Measurements from ENCODE around the gene KCNQ1. TPM values are rescaled to one million over a fixed set of nuclear protein-coding genes. Genes with fewer than 3 reads are reported as not detected.

KCNQ1 gene
- total and polyA plus RNA-seq, 2 donors (not counting 1 experiment from before 2014, with no cell fraction given), result 21.5 to 28.8 TPM

GRCh38 chr11:2768471-2769408, 323.9 kb downstream of the KCNQ1 start:
- no peaks in the 10 kb centered on the region for H3K79me2 ChIP-seq (ENCODE audit: control insufficient read depth, insufficient read depth, low read length)
- CTCF ChIA-PET, result no interaction called here
- H4K20me1 ChIP-seq (ENCODE audit: control insufficient read depth, insufficient read depth, low read length, poor library complexity, severe bottlenecking), result no peaks in the 10 kb centered on the region
- intact Hi-C loops (cut with micrococcal nuclease), result no loop called here
- H3K36me3 ChIP-seq (replicated peaks in 1 of 2; ENCODE audit: control extremely low read depth in 1 of 2, control insufficient read depth in 1 of 2, extremely low read depth in 1 of 2, insufficient read depth in 2 of 2, low read length in 1 of 2), result peaks cover 0 to 22% of the 10 kb centered on the region in 2 experiments
- no peak overlapping the region for H3K4me3 ChIP-seq (ENCODE audit: control extremely low read depth in 1 of 5, extremely low read depth in 1 of 5, insufficient read depth in 1 of 5, low read depth in 2 of 5, low read length in 4 of 5)
- Mint-ChIP-seq H3K9me3 (ENCODE audit: insufficient read depth) (no peaks in the 10 kb centered on the region), H3K4me3 (no peak overlapping the region), H3K27me3 (peaks cover 4% of the 10 kb centered on the region), H3K4me1 (no peaks in the 10 kb centered on the region), H3K27ac (no peak overlapping the region)
- WGBS (ENCODE audit: insufficient coverage), result 96% methylated on average over 10 of the region's 14 CpGs
- DNase-seq (no peak), ATAC-seq (ENCODE audit: low read depth) (no peak)
- TF ChIP-seq CTCF (IDR thresholded peaks at IDR 0.05) (no peak), EZH2 (IDR thresholded peaks at IDR 0.05; ENCODE audit: borderline replicate concordance, insufficient read depth, low read depth, low read length, poor library complexity, severe bottlenecking) (no peak)
- H3K9ac ChIP-seq (ENCODE audit: low read length), result no peak overlapping the region
- POLR2A ChIA-PET, result no interaction called here
- H3K27me3 ChIP-seq (replicated peaks in 1 of 4; ENCODE audit: control extremely low read depth in 1 of 4, control insufficient read depth in 3 of 4, insufficient read depth in 4 of 4, low read length in 3 of 4), result no peaks in the 10 kb centered on the region
- H3K27ac ChIP-seq (ENCODE audit: low read length in 2 of 2), result no peak overlapping the region
- peaks cover 0 to 1% (median 0%) of the 10 kb centered on the region in 3 donors for H3K9me3 ChIP-seq (ENCODE audit: control extremely low read depth in 1 of 3, control insufficient read depth in 2 of 3, insufficient read depth in 1 of 3, low read length in 2 of 3)
- H3K4me1 ChIP-seq (ENCODE audit: control insufficient read depth in 2 of 2, insufficient read depth in 2 of 2, low read length in 2 of 2), result no peaks in the 10 kb centered on the region
- H3K4me2 ChIP-seq (replicated peaks; ENCODE audit: low read depth, low read length, poor library complexity, severe bottlenecking), result no peak overlapping the region
- no peak overlapping the region for H2AFZ ChIP-seq (ENCODE audit: insufficient read depth, low read depth, low read length, poor library complexity, severe bottlenecking)

DNA sequence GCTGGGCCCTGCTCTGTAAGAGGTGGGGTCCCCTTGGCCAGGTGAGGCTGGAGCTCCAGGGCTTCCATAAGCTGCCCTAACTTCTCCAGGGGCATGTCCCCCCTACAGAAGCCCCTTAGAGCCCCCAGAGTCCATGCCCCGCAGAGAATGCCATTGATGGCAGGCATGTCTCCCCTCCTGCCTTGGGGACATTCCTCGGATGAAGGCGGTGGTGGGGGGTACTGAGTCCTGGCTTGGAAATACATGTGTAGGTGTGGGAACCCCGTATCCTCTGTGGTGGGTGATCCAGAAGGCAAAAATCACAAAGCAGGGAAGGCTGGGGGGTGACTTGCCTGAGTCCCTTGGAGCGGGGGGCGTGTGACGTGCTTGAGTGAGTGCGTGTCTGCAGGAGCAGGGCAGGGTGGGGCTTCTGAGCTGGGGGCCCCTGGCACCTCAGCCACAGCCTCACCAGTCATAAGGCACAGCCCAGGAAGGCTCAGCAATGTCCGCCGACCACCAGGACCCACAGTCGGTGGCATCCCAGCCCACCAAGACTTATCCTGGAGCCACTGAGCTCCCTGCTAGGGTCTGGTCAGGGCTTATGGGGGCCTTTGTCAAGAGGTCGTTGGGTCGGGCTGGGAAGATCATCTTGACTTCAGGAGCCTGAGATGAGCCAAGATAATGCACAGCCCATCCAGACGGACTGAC, 324.7 kb downstream of the KCNQ1 start:
- no peaks in the 10 kb centered on the region for H3K79me2 ChIP-seq (ENCODE audit: control insufficient read depth, insufficient read depth, low read length)
- intact Hi-C loops (cut with micrococcal nuclease), result no loop called here
- no peak for ATAC-seq (ENCODE audit: low read depth)
- H3K4me1 Mint-ChIP-seq, result no peaks in the 10 kb centered on the region
- no peak overlapping the region for H3K4me3 ChIP-seq (ENCODE audit: control extremely low read depth in 1 of 5, extremely low read depth in 1 of 5, insufficient read depth in 1 of 5, low read depth in 2 of 5, low read length in 4 of 5)
- TF ChIP-seq EZH2 (IDR thresholded peaks at IDR 0.05; ENCODE audit: borderline replicate concordance, insufficient read depth, low read depth, low read length, poor library complexity, severe bottlenecking) (no peak), CTCF (IDR thresholded peaks at IDR 0.05) (no peak)
- no peaks in the 10 kb centered on the region for H3K4me1 ChIP-seq (ENCODE audit: control insufficient read depth in 2 of 2, insufficient read depth in 2 of 2, low read length in 2 of 2)
- ChIA-PET POLR2A (no interaction called here), CTCF (no interaction called here)
- H3K27ac Mint-ChIP-seq, result no peak overlapping the region
- H3K4me2 ChIP-seq (replicated peaks; ENCODE audit: low read depth, low read length, poor library complexity, severe bottlenecking), result no peak overlapping the region
- H3K27me3 Mint-ChIP-seq, result peaks cover 4% of the 10 kb centered on the region
- H4K20me1 ChIP-seq (ENCODE audit: control insufficient read depth, insufficient read depth, low read length, poor library complexity, severe bottlenecking), result no peaks in the 10 kb centered on the region
- no peak overlapping the region for H3K9ac ChIP-seq (ENCODE audit: low read length)
- peaks cover 0 to 1% (median 0%) of the 10 kb centered on the region in 3 donors for H3K9me3 ChIP-seq (ENCODE audit: control extremely low read depth in 1 of 3, control insufficient read depth in 2 of 3, insufficient read depth in 1 of 3, low read length in 2 of 3)
- H3K27ac ChIP-seq (ENCODE audit: low read length in 2 of 2), result no peak overlapping the region
- no peaks in the 10 kb centered on the region for H3K27me3 ChIP-seq (replicated peaks in 1 of 4; ENCODE audit: control extremely low read depth in 1 of 4, control insufficient read depth in 3 of 4, insufficient read depth in 4 of 4, low read length in 3 of 4)
- no peaks in the 10 kb centered on the region for H3K9me3 Mint-ChIP-seq (ENCODE audit: insufficient read depth)
- no peak for DNase-seq
- no peak overlapping the region for H2AFZ ChIP-seq (ENCODE audit: insufficient read depth, low read depth, low read length, poor library complexity, severe bottlenecking)
- 91% methylated on average over 9 of the region's 14 CpGs for WGBS (ENCODE audit: insufficient coverage)
- H3K4me3 Mint-ChIP-seq, result no peak overlapping the region
- peaks cover 0 to 22% of the 10 kb centered on the region in 2 experiments for H3K36me3 ChIP-seq (replicated peaks in 1 of 2; ENCODE audit: control extremely low read depth in 1 of 2, control insufficient read depth in 1 of 2, extremely low read depth in 1 of 2, insufficient read depth in 2 of 2, low read length in 1 of 2)

All from B cell (primary cell).